BLaER1 (cell line): ENCODE data around the gene SORCS2.
A peak's percentile ranks its signal among the peaks of the same experiment; 100 is the strongest.

Experiments used
- H3K27ac ChIP-seq: shearing (Covaris generic); formaldehyde crosslinking; 2 replicates; pipeline ENCODE4 v1.8.1; 2022
- H3K27me3 ChIP-seq: shearing (Covaris generic); formaldehyde crosslinking; 2 replicates; pipeline ENCODE4 v1.8.1; 2022
- H3K36me3 ChIP-seq: shearing (Covaris generic); formaldehyde crosslinking; 2 replicates; pipeline ENCODE4 v1.8.1; 2022
- H3K4me1 ChIP-seq: shearing (Covaris generic); formaldehyde crosslinking; 2 replicates; pipeline ENCODE4 v1.8.1; 2022
- H3K4me2 ChIP-seq: shearing (Covaris generic); formaldehyde crosslinking; 2 replicates; pipeline ENCODE4 v1.8.1; 2022
- H3K4me3 ChIP-seq: shearing (Covaris generic); formaldehyde crosslinking; 2 replicates; pipeline ENCODE4 v1.8.1; 2022
- H3K9ac ChIP-seq: shearing (Covaris generic); formaldehyde crosslinking; 2 replicates; pipeline ENCODE4 v1.8.1; 2022
- H3K9me3 ChIP-seq: shearing (Covaris generic); formaldehyde crosslinking; 2 replicates; pipeline ENCODE4 v1.8.1; 2022
- H4K20me1 ChIP-seq: shearing (Covaris generic); formaldehyde crosslinking; 2 replicates; pipeline ENCODE4 v1.8.1; 2022
- Cebpa-rat ChIP-seq: shearing (Covaris generic); IDR thresholded peaks from 2 replicates; pipeline ENCODE4 v1.8.1; 2022

Gene SORCS2

GRCh38 chr4:7721984-7722551 lies 529.7 kb downstream of the SORCS2 start:
- Histone ChIP-seq H3K9ac (no peak overlapping the region), H3K4me1 (peaks cover 36% of the 10 kb centered on the region), H3K4me2 (peak overlapping the region; percentile 47), H3K4me3 (no peak overlapping the region), H3K27ac (no peak overlapping the region), H4K20me1 (no peaks in the 10 kb centered on the region), H3K9me3 (no peaks in the 10 kb centered on the region), H3K27me3 (no peaks in the 10 kb centered on the region), H3K36me3 (peaks cover 19% of the 10 kb centered on the region)
- no peak for TF ChIP-seq Cebpa-rat

GRCh38 chr4:7722766-7723387 lies 530.5 kb downstream of the SORCS2 start:
- Histone ChIP-seq H3K4me3 (no peak overlapping the region), H3K9me3 (no peaks in the 10 kb centered on the region), H3K27ac (no peak overlapping the region), H3K9ac (no peak overlapping the region), H3K36me3 (peaks cover 22% of the 10 kb centered on the region), H3K4me1 (peaks cover 28% of the 10 kb centered on the region), H3K27me3 (no peaks in the 10 kb centered on the region), H4K20me1 (no peaks in the 10 kb centered on the region), H3K4me2 (peak overlapping the region; percentile 47)
- TF ChIP-seq Cebpa-rat: no peak

- Histone ChIP-seq H3K4me3 (no peak overlapping the region), H3K4me1 (peaks cover 23% of the 10 kb centered on the region), H3K27ac (no peak overlapping the region), H3K9ac (no peak overlapping the region), H4K20me1 (no peaks in the 10 kb centered on the region), H3K27me3 (no peaks in the 10 kb centered on the region), H3K36me3 (peaks cover 29% of the 10 kb centered on the region), H3K9me3 (no peaks in the 10 kb centered on the region), H3K4me2 (no peak overlapping the region)
- no peak for TF ChIP-seq Cebpa-rat
Measured at GRCh38 chr4:7723625-7724024, 531.3 kb downstream of the SORCS2 start.

GRCh38 chr4:7725951-7726350 lies 533.6 kb downstream of the SORCS2 start:
- Histone ChIP-seq H3K27me3 (no peaks in the 10 kb centered on the region), H4K20me1 (no peaks in the 10 kb centered on the region), H3K4me2 (no peak overlapping the region), H3K9ac (no peak overlapping the region), H3K4me1 (peaks cover 15% of the 10 kb centered on the region), H3K4me3 (no peak overlapping the region), H3K36me3 (peaks cover 41% of the 10 kb centered on the region), H3K9me3 (no peaks in the 10 kb centered on the region), H3K27ac (no peak overlapping the region)
- no peak for TF ChIP-seq Cebpa-rat

GRCh38 chr4:7726665-7727413 lies 534.5 kb downstream of the SORCS2 start:
- Histone ChIP-seq H3K4me3 (no peak overlapping the region), H4K20me1 (no peaks in the 10 kb centered on the region), H3K4me1 (peaks cover 15% of the 10 kb centered on the region), H3K27ac (no peak overlapping the region), H3K9ac (no peak overlapping the region), H3K9me3 (no peaks in the 10 kb centered on the region), H3K4me2 (no peak overlapping the region), H3K36me3 (peaks cover 41% of the 10 kb centered on the region), H3K27me3 (no peaks in the 10 kb centered on the region)
- no peak for TF ChIP-seq Cebpa-rat

DNA sequence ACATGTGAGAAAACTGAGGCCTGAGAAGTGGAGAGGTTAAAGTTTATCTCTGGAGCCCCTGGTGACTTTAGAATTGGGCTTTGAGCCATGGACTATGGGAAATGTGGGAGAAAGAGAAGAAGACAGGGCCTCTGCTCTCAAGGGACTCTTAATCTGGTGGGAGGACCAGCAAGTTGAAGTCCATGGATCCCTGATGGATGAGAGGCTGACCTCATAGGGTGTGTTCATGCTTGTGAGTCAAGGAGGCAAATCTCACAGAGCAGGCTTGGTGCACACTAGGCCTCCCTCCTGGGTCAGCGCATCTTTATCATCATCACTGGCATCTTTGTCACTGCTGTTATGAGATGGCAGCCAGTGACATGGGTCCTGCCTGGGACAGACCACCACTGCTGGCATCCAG lies 535.4 kb downstream of the SORCS2 start:
- Histone ChIP-seq H3K9me3 (no peaks in the 10 kb centered on the region), H3K9ac (no peak overlapping the region), H3K4me2 (no peak overlapping the region), H3K27me3 (no peaks in the 10 kb centered on the region), H3K4me1 (peaks cover 7% of the 10 kb centered on the region), H3K4me3 (no peak overlapping the region), H3K36me3 (peaks cover 41% of the 10 kb centered on the region), H4K20me1 (no peaks in the 10 kb centered on the region), H3K27ac (no peak overlapping the region)
- TF ChIP-seq Cebpa-rat: no peak

GRCh38 chr4:7731437-7731836 lies 539.1 kb downstream of the SORCS2 start:
- Histone ChIP-seq H3K27me3 (no peaks in the 10 kb centered on the region), H4K20me1 (no peaks in the 10 kb centered on the region), H3K27ac (no peak overlapping the region), H3K9ac (no peak overlapping the region), H3K4me3 (no peak overlapping the region), H3K4me2 (no peak overlapping the region), H3K36me3 (peaks cover 28% of the 10 kb centered on the region; the same call in 1 of the 2 replicates), H3K9me3 (no peaks in the 10 kb centered on the region), H3K4me1 (peaks cover 23% of the 10 kb centered on the region)
- TF ChIP-seq Cebpa-rat: no peak

- Histone ChIP-seq H3K4me2 (no peak overlapping the region), H4K20me1 (no peaks in the 10 kb centered on the region), H3K9ac (no peak overlapping the region), H3K9me3 (no peaks in the 10 kb centered on the region), H3K27ac (no peak overlapping the region), H3K27me3 (no peaks in the 10 kb centered on the region), H3K4me3 (no peak overlapping the region), H3K36me3 (peaks cover 23% of the 10 kb centered on the region; the same call in 1 of the 2 replicates), H3K4me1 (peaks cover 29% of the 10 kb centered on the region)
- no peak for TF ChIP-seq Cebpa-rat
Measured at GRCh38 chr4:7732263-7732662, 539.9 kb downstream of the SORCS2 start.

DNA sequence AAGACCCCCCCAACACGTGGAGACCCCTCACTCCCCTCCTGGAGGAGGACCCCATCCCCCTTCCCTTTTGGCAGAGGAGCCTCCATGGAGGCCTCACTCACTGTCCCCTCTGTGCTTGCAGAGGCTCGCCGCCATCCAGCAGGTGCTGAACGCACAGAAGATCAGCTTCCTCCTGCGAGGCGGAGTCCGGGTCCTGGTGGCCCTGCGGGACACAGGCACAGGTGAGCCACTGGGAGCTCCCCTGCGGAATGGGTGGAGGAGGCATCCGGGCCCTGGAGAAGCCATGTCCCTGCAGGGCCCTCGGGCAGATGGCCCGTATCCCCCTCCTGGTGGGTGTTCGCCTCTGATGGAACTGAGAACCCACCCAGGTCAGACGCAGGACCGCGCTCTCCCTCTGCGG lies 540.9 kb downstream of the SORCS2 start:
- Histone ChIP-seq H4K20me1 (no peaks in the 10 kb centered on the region), H3K9me3 (no peaks in the 10 kb centered on the region), H3K27ac (no peak overlapping the region), H3K4me1 (peaks cover 38% of the 10 kb centered on the region), H3K9ac (no peak overlapping the region), H3K4me2 (no peak overlapping the region), H3K36me3 (peaks cover 27% of the 10 kb centered on the region; the same call in 1 of the 2 replicates), H3K4me3 (no peak overlapping the region), H3K27me3 (no peaks in the 10 kb centered on the region)
- no peak for TF ChIP-seq Cebpa-rat
